ENCODE results near the gene HOXC5. TPM values are rescaled to one million over a fixed set of nuclear protein-coding genes. Genes with fewer than 3 reads are reported as not detected.

Gene HOXC5
- total RNA-seq = not detected

DNA sequence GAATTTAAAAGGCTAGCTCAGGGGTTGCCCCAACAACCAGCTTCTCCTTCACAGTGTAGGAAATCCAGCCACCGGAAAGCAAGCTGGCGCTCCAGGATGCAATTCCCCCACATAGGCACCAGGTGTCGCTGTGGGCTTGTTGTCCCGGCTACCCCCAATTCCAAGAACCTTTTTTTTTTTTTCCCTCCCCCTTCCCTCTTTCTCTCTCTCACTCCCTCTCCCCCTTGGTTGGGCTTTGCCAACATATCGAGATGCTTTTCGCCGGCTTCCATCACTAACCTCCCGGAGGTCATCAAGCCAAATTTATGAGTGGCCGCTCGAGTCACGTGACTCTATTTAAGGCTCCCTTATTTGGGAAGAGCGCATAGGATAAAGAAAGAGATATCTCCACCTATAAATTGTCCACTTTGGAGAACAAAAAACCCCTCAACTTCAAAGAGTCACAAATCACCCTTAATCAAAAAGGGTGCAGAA is at the start of gene HOXC5:
Gene HOXC5 (plus strand): TSS at position 424 of the 474 bp plus-strand sequence. CDS start 73 bp downstream, outside the sequence.
- Mint-ChIP-seq H3K27ac (no peak within 1 kb of the TSS), H3K36me3 (no peaks in the 10 kb centered on the region), H3K27me3 (peaks cover 90% of the 10 kb centered on the region), H3K4me1 (peaks cover 22% of the 10 kb centered on the region), H3K9me3 (ENCODE audit: low read depth) (no peaks in the 10 kb centered on the region), H3K4me3 (peak within 1 kb of the TSS; percentile 49)
- CTCF ChIA-PET = interaction anchor here (0.6 to 15.1 kb wide), 49 partner anchors 8 to 287 kb away, joined by 3 to 229 read pairs (median 5); partner anchors contain the start of genes HOXC10, HOXC4, HOXC8 and HOXC9
- ATAC-seq = peak; percentile 32
- DNase-seq = peak; percentile 77

DNA sequence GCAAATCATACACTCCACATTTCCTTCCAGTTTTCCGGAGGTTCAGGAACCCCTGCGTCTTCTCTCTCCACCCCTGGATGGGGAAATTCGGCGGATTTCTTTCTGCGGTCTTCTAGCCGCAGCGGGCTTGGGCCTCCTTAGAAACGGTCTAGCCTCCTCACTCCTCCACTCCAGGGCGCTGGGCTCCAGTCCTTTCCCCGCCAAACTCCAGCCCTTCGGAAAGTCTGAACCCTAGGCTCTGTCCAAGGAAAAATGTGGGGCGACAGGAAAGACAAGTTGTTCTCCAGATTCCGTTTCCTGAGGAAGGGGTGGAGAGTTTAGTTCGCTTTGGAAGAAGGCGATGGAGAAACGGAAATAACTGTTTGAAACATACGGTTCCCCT is 49.3 kb upstream of the HOXC5 start:
- H3K27me3 Mint-ChIP-seq = peaks cover 97% of the 10 kb centered on the region
- H3K9me3 Mint-ChIP-seq (ENCODE audit: low read depth) = no peaks in the 10 kb centered on the region
- H3K27ac Mint-ChIP-seq = no peak overlapping the region
- CTCF ChIA-PET = interaction anchor here (2.1 to 3.5 kb wide), 3 partner anchors 21 to 207 kb away, joined by 7 to 19 read pairs (median 13); no protein-coding TSS in a partner anchor
- H3K36me3 Mint-ChIP-seq = no peaks in the 10 kb centered on the region
- ATAC-seq = no peak
- H3K4me1 Mint-ChIP-seq = peaks cover 12% of the 10 kb centered on the region
- DNase-seq = no peak
- no peak overlapping the region for H3K4me3 Mint-ChIP-seq

DNA sequence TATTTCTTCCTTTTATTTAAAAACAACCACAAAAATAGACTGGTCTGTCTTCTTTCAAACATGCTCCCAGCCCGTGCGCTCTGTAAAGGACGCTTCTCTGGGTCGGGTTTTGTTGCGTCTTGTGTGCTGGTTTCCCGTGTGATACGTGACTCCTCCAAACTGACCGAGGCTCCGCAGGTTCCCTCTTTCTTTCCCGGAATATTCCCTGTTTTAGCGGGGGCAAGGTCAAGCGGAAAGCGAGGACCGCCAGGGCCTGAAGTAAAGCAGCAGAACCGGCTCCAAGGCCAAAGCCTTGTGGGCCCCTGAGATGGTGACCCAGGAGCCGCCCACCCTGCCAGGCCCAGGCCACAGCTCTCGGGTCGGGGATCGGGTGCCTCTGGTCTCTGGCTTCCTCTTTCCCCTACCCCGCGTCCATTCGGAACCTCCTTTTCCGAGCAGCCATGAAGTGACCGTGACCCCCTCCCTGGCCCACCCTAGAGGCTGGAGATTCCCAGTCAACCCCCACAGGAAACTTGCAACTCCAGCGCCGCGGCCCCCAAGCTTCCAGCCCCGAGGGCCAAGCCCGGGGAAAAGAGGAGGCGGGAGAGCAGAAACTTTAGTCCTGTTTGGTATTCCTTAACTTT is 48.8 kb upstream of the HOXC5 start:
- Mint-ChIP-seq H3K4me1 (peaks cover 15% of the 10 kb centered on the region), H3K27me3 (peaks cover 97% of the 10 kb centered on the region), H3K4me3 (no peak overlapping the region), H3K27ac (no peak overlapping the region), H3K9me3 (ENCODE audit: low read depth) (no peaks in the 10 kb centered on the region), H3K36me3 (no peaks in the 10 kb centered on the region)
- DNase-seq = no peak
- no peak for ATAC-seq
- CTCF ChIA-PET = interaction anchor here (1.2 to 5.4 kb wide), 10 partner anchors 12 to 231 kb away, joined by 3 to 41 read pairs (median 8); partner anchors contain the start of genes HOXC11, HOXC6 and HOXC9

DNA sequence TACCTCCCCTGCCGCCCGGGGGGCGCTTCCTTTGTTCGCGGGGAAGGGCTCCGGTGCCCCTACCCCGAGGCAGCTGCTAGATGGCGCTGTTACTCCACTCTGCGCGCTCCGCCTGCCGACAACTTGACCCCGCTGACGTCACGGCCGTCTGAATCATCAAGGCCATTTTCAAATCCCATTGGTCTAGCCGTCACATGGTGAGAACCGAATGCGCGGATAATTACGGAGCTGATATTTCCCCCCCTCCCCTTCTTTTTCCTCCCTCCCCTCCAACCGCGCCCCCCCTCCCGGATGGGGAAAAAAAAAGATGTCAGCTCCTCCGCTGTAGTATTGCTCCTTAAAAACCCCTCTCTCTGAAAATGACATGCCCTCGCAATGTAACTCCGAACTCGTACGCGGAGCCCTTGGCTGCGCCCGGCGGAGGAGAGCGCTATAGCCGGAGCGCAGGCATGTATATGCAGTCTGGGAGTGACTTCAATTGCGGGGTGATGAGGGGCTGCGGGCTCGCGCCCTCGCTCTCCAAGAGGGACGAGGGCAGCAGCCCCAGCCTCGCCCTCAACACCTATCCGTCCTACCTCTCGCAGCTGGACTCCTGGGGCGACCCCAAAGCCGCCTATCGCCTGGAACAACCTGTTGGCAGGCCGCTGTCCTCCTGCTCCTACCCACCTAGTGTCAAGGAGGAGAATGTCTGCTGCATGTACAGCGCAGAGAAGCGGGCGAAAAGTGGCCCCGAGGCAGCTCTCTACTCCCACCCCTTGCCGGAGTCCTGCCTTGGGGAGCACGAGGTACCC is 47.8 kb upstream of the HOXC5 start, which contains the start of gene HOXC10:
Gene HOXC10 (plus strand): TSS at position 246 of the 791 bp plus-strand sequence. CDS start 114 bp downstream, at position 360.
- H3K27me3 Mint-ChIP-seq = peaks cover 97% of the 10 kb centered on the region
- no peaks in the 10 kb centered on the region for H3K36me3 Mint-ChIP-seq
- CTCF ChIA-PET = interaction anchor here (0.6 to 5.4 kb wide), 21 partner anchors 13 to 592 kb away, joined by 3 to 41 read pairs (median 4); partner anchors contain the start of genes HOXC11, HOXC6 and HOXC9
- peak within 1 kb of the TSS; percentile 28 for H3K27ac Mint-ChIP-seq
- ATAC-seq (peak; percentile 67), DNase-seq (peak; percentile 89)
- no peak within 1 kb of the TSS for H3K4me3 Mint-ChIP-seq
- H3K9me3 Mint-ChIP-seq (ENCODE audit: low read depth) = no peaks in the 10 kb centered on the region
- peaks cover 24% of the 10 kb centered on the region for H3K4me1 Mint-ChIP-seq

DNA sequence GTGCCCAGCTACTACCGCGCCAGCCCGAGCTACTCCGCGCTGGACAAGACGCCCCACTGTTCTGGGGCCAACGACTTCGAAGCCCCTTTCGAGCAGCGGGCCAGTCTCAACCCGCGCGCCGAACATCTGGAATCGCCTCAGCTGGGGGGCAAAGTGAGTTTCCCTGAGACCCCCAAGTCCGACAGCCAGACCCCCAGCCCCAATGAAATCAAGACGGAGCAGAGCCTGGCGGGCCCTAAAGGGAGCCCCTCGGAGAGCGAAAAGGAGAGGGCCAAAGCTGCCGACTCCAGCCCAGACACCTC is 47.2 kb upstream of the HOXC5 start:
- Mint-ChIP-seq H3K27ac (no peak overlapping the region), H3K4me3 (no peak overlapping the region), H3K4me1 (peaks cover 29% of the 10 kb centered on the region), H3K36me3 (no peaks in the 10 kb centered on the region), H3K9me3 (ENCODE audit: low read depth) (no peaks in the 10 kb centered on the region), H3K27me3 (peaks cover 97% of the 10 kb centered on the region)
- ATAC-seq = no peak
- CTCF ChIA-PET = interaction anchor here (0.8 to 5.4 kb wide), 13 partner anchors 14 to 222 kb away, joined by 3 to 41 read pairs (median 7); partner anchors contain the start of genes HOXC11, HOXC6 and HOXC9
- no peak for DNase-seq

DNA sequence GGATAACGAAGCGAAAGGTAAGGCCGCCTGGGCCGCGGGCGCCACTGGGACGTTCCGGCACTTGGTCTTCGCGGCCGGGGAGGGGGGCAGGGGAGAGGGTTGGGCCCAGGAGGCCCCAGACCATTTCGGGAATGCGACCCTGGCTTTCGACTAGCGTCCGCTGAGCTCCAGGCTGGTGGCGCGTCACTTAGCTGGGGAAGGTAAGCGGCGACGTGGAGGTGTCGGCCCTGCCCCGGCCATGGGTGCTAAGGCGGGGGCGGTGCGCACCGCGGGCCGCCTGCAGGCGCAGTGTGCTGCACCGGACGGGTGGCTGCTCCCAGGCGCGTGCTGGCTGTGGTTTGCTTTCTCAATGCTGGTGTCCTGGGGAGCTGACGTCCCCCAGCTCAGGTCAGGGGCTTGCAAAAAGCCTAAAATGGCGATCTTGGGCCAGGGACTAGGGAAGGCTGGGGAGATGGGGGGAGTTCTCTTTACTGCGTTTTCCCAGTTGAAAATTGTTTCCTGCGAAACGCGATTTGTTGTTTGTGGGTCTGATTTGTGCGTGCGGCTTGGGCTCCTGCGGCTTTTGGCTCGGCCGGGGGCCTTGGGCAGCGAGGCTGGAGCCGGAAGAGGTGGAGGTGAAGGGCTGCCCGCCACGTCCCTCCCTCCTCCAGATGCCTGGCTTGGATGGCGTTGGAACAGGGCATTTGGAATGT is 46.7 kb upstream of the HOXC5 start:
- CTCF ChIA-PET = interaction anchor here (0.6 to 5.4 kb wide), 12 partner anchors 14 to 723 kb away, joined by 3 to 41 read pairs (median 9); partner anchors contain the start of genes HOXC11 and HOXC9
- ATAC-seq = no peak
- no peak overlapping the region for H3K27ac Mint-ChIP-seq
- DNase-seq = no peak
- H3K4me1 Mint-ChIP-seq = peaks cover 29% of the 10 kb centered on the region
- no peak overlapping the region for H3K4me3 Mint-ChIP-seq
- H3K36me3 Mint-ChIP-seq = no peaks in the 10 kb centered on the region
- H3K9me3 Mint-ChIP-seq (ENCODE audit: low read depth) = no peaks in the 10 kb centered on the region
- peaks cover 97% of the 10 kb centered on the region for H3K27me3 Mint-ChIP-seq

DNA sequence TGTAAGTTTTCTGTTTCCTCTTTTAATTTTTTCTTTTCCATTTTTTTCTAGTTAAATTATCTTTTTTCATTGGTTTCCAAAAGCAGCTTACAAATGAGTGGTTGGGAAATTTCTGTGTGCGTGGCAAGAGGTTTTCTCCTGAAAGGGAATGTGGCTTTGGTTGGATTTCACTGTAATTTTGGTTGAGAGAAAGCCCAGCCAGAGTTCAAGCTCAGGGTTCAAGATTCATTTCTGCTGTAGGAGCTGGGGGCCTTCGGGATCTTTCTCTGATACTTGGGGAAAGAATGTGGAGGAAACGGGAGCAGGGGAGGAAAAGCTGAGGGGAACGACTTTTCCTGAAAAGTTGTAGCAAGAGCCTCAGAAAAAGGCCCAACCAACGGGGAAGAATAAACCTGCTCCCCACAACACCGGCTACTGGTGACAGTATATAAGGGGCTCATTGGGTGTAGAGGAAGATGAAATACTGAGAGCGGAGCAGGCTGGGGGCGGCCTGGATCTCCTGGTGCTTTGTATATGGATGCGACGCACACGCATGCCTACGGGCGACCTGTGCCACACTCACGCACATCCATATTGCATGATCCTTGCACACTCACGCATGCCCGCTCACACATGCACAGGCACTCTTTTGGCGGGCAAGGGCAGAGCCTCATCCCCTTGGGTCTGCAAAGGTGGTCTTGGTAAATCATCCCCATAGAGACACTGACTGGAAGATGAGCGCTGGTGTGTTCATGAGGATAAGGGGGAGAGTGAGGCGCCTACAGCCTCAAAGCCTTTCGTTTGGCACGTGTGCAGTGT is 46.0 kb upstream of the HOXC5 start:
- no peak overlapping the region for H3K27ac Mint-ChIP-seq
- CTCF ChIA-PET = interaction anchor here (1.2 to 5.4 kb wide), 12 partner anchors 13 to 236 kb away, joined by 3 to 41 read pairs (median 10); partner anchors contain the start of genes CISTR, HOXC5 and HOXC9
- no peak overlapping the region for H3K4me3 Mint-ChIP-seq
- no peaks in the 10 kb centered on the region for H3K36me3 Mint-ChIP-seq
- DNase-seq = no peak
- no peaks in the 10 kb centered on the region for H3K9me3 Mint-ChIP-seq (ENCODE audit: low read depth)
- H3K27me3 Mint-ChIP-seq = peaks cover 97% of the 10 kb centered on the region
- ATAC-seq = no peak
- H3K4me1 Mint-ChIP-seq = peaks cover 29% of the 10 kb centered on the region

DNA sequence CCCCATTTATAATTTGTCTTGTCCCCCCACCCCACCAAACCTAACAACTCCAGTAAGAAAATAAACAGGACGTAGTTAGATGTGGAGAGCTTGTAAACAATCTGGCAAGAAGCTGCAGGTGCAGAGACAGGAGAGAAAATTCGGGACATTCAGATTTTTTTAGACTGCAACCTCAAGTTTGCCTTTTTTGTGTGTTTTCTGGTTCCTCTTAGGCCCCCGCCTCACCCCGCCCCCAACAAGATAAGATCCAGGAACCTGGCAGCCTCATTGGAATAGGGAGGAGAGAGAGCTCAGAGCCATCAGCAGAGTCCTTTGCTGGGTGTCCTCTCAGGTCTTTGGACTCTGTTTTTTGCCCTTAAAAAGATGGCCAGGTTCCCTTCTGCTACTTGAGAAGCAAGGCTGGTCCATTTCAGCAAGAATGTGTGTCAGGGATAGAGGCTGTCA is 45.0 kb upstream of the HOXC5 start:
- CTCF ChIA-PET = interaction anchor here (0.8 to 5.4 kb wide), 11 partner anchors 12 to 241 kb away, joined by 3 to 41 read pairs (median 4); partner anchors contain the start of genes CISTR, HOXC5 and HOXC9
- Mint-ChIP-seq H3K27me3 (peaks cover 96% of the 10 kb centered on the region), H3K9me3 (ENCODE audit: low read depth) (no peaks in the 10 kb centered on the region), H3K27ac (no peak overlapping the region), H3K4me1 (peaks cover 29% of the 10 kb centered on the region), H3K36me3 (no peaks in the 10 kb centered on the region), H3K4me3 (no peak overlapping the region)
- no peak for DNase-seq
- ATAC-seq = no peak

DNA sequence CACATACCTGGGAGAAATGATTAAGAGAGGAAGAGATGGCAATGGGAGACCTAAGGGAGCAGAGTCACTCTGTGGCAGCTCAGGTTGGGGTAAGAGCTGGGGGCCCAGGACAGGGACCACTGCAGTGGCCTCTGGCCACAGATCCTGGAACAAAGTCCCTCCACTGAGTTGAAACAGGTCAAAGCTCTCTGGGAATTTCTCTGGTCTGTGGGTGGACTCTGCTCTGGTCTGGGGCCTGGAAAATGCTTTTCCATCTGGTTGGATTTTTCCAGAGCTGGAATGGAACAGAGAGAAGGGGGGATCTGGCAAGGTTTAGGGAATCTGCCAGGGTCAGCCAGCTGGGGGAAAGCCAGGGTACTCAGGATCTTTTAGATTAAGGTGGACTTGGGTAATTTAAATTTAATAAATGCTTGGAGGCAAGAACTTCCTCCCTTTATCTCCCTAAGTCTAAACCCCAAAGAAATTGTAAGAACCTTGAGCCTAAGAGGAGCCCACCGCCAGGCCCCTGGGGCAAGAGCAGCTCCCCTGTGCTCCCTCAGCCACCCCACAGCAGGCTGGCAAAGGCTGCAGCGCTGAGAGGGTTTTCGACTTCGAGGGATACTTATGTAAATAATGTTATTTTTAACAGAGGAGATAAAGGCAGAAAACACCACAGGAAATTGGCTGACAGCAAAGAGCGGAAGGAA is 44.2 kb upstream of the HOXC5 start:
- no peaks in the 10 kb centered on the region for H3K36me3 Mint-ChIP-seq
- H3K4me3 Mint-ChIP-seq = no peak overlapping the region
- H3K9me3 Mint-ChIP-seq (ENCODE audit: low read depth) = no peaks in the 10 kb centered on the region
- peaks cover 29% of the 10 kb centered on the region for H3K4me1 Mint-ChIP-seq
- CTCF ChIA-PET = interaction anchor here (0.8 to 5.4 kb wide), 9 partner anchors 11 to 242 kb away, joined by 3 to 41 read pairs (median 9); partner anchors contain the start of genes HOXC5 and HOXC9
- no peak for ATAC-seq
- no peak for DNase-seq
- no peak overlapping the region for H3K27ac Mint-ChIP-seq
- H3K27me3 Mint-ChIP-seq = peaks cover 96% of the 10 kb centered on the region

DNA sequence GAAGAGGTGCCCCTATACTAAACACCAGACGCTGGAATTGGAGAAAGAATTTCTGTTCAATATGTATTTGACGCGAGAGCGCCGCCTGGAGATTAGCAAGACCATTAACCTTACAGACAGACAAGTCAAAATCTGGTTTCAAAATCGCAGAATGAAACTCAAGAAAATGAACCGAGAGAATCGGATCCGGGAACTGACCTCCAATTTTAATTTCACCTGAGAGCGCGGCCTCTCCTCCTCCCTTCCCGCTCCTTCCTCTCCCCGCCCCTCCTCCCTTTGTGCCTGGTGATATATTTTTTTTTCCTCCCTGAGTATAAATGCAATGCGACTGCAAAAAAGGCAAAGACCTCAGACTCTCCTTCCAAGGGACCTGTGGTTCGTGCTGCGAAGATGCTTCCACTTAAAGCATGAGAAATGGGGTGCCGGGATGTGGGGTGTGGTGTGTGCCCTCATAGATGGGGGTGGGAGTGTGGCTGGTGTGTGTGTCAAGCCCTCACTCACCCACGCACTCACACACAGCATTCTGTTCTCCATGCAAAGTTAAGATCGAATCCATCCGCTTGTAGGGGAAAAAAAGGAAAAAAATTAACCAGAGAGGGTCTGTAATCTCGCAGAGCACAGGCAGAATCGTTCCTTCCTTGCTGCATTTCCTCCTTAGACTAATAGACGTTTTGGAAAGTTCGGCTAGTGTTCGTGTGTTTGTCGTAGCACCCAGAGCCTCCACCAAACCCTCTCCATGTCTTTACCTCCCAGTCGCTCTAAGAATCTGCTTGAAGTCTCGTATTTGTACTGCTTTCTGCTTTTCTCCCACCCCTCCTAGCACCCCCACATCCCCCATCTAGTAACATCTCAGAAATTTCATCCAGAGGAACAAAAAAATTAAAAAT is 43.4 kb upstream of the HOXC5 start:
- Mint-ChIP-seq H3K4me1 (peaks cover 27% of the 10 kb centered on the region), H3K27ac (no peak overlapping the region), H3K27me3 (peaks cover 98% of the 10 kb centered on the region), H3K36me3 (no peaks in the 10 kb centered on the region), H3K4me3 (no peak overlapping the region), H3K9me3 (ENCODE audit: low read depth) (no peaks in the 10 kb centered on the region)
- CTCF ChIA-PET = interaction anchor here (1.0 to 5.4 kb wide), 7 partner anchors 10 to 243 kb away, joined by 3 to 41 read pairs (median 14); partner anchors contain the start of gene HOXC9
- DNase-seq = peak; percentile 52
- ATAC-seq = peak; percentile 28

All from activated CD8-positive, alpha-beta memory T cell treated with anti-CD3 and anti-CD28 coated beads, Interleukin-2, amount 10 ng/mL, durations not matched to agents 7 days and 5 days (primary cell).